Activated CD4-positive, alpha-beta T cell treated with anti-CD3 and anti-CD28 coated beads, Interleukin-2, amount 10 ng/mL, durations not matched to agents 24 days and 14 days (primary cell): ENCODE measurements around the gene NDUFB7. TPM values are rescaled to one million over a fixed set of nuclear protein-coding genes. Genes with fewer than 3 reads are reported as not detected.

Experiments used
- DNase-seq: peaks from one replicate; pipeline ENCODE4 v3.0.0; 2022
- H3K27ac Mint-ChIP-seq: one replicate; pipeline ENCODE4 v1.8.0; 2022; ENCODE audit warnings: mild to moderate bottlenecking, mixed read lengths
- H3K27me3 Mint-ChIP-seq: one replicate; pipeline ENCODE4 v1.8.0; 2022; ENCODE audit warnings: mixed read lengths
- H3K36me3 Mint-ChIP-seq: one replicate; pipeline ENCODE4 v1.8.0; 2022; ENCODE audit warnings: low read depth, mild to moderate bottlenecking, mixed read lengths
- H3K4me1 Mint-ChIP-seq: one replicate; pipeline ENCODE4 v1.8.0; 2021; ENCODE audit warnings: mixed read lengths
- H3K4me3 Mint-ChIP-seq: one replicate; pipeline ENCODE4 v1.8.0; 2022; ENCODE audit warnings: mild to moderate bottlenecking, moderate library complexity, mixed read lengths
- H3K9me3 Mint-ChIP-seq: one replicate; pipeline ENCODE4 v1.8.0; 2021; ENCODE audit warnings: mixed read lengths
- intact Hi-C: fragments of 100-400 bp; cut with micrococcal nuclease; formaldehyde crosslinking; loops from one replicate; pipeline ENCODE4 v1.15.1; 2023
- total RNA-seq: library from RNA; stranded (reverse); gene quantifications from 2 replicates; pipeline ENCODE4 v1.2.3, GENCODE V29; 2022

NDUFB7 gene
- total RNA-seq, 1 donor from 2014 or later: 132 TPM

- Mint-ChIP-seq H3K4me1 (peaks cover 51% of the 10 kb centered on the region), H3K27me3 (no peaks in the 10 kb centered on the region), H3K9me3 (no peaks in the 10 kb centered on the region), H3K27ac (peak overlapping the region; percentile 80), H3K36me3 (peaks cover 44% of the 10 kb centered on the region), H3K4me3 (peak overlapping the region; percentile 90)
- peak; percentile 82 for DNase-seq
- intact Hi-C loops: loop anchor here (1.0 kb wide), 1 partner anchor 12 kb away; no protein-coding TSS in a partner anchor
Measured at GRCh38 chr19:14516746-14517438, 55.0 kb downstream of the NDUFB7 start.

Other genes with a start within 250 kb of the NDUFB7 start
- 206 and 209 TPM in 2 replicates for gene ADGRE5, start 190.6 kb downstream of the NDUFB7 start, total RNA-seq
- 274 and 280 TPM in 2 replicates for gene DDX39A, start 152.7 kb downstream of the NDUFB7 start, total RNA-seq
- gene PKN1, start 138.8 kb downstream of the NDUFB7 start, total RNA-seq: 172 and 180 TPM in 2 replicates
- 0.78 and 1.1 TPM in 2 replicates for gene PTGER1, start 96.7 kb downstream of the NDUFB7 start, total RNA-seq
- 39.9 and 40.1 TPM in 2 replicates for gene GIPC1, start 75.9 kb downstream of the NDUFB7 start, total RNA-seq
- 117 and 126 TPM in 2 replicates for gene DNAJB1, start 53.7 kb downstream of the NDUFB7 start, total RNA-seq
- gene TECR, start 42.5 kb downstream of the NDUFB7 start, total RNA-seq: 108 and 119 TPM in 2 replicates
- gene CLEC17A, start 11.0 kb upstream of the NDUFB7 start, total RNA-seq: not detected in 2 replicates
- gene ADGRE3, start 102.8 kb upstream of the NDUFB7 start, total RNA-seq: not detected in 2 replicates
- gene ZNF333, start 118.0 kb upstream of the NDUFB7 start, total RNA-seq: 15.0 and 15.3 TPM in 2 replicates
- gene ADGRE2, start 206.5 kb upstream of the NDUFB7 start, total RNA-seq: 1.8 and 2.8 TPM in 2 replicates